Kidney tubule cell (primary cell): Measurements from ENCODE around the gene FGFR2.
A peak's percentile ranks its signal among the peaks of the same experiment; 100 is the strongest.

Source experiments
- DNase-seq: peaks from one replicate; pipeline ENCODE4 v3.0.0-alpha.2; 2018; ENCODE audit warnings: low spot score

The FGFR2 gene

GRCh38 chr10:121598263-121599249 lies at the start of gene FGFR2:
FGFR2 (minus strand) TSS chr10:121598444; CDS start chr10:121593817, 4,627 bp downstream.
- peak; percentile 81 for DNase-seq

GRCh38 chr10:121647401-121647800 lies 49.2 kb upstream of the FGFR2 start:
- no peak for DNase-seq

GRCh38 chr10:121645696-121646095 lies 47.5 kb upstream of the FGFR2 start:
- no peak for DNase-seq

- DNase-seq = no peak
Measured at GRCh38 chr10:121644501-121644900, 46.3 kb upstream of the FGFR2 start.

- DNase-seq = no peak
Measured at GRCh38 chr10:121640266-121640665, 42.0 kb upstream of the FGFR2 start.

- no peak for DNase-seq
Measured at GRCh38 chr10:121639416-121639815, 41.2 kb upstream of the FGFR2 start.

- DNase-seq = no peak
Measured at GRCh38 chr10:121637437-121637836, 39.2 kb upstream of the FGFR2 start.

GRCh38 chr10:121633056-121633455 lies 34.8 kb upstream of the FGFR2 start:
- no peak for DNase-seq

- no peak for DNase-seq
Measured at GRCh38 chr10:121631365-121632029, 33.3 kb upstream of the FGFR2 start.

GRCh38 chr10:121628859-121629258 lies 30.6 kb upstream of the FGFR2 start:
- DNase-seq = no peak

GRCh38 chr10:121627876-121628581 lies 29.8 kb upstream of the FGFR2 start:
- no peak for DNase-seq

- no peak for DNase-seq
Measured at GRCh38 chr10:121624836-121625486, 26.7 kb upstream of the FGFR2 start.

GRCh38 chr10:121618906-121619305 lies 20.7 kb upstream of the FGFR2 start:
- DNase-seq = no peak

GRCh38 chr10:121617176-121617575 lies 18.9 kb upstream of the FGFR2 start:
- DNase-seq = no peak

- DNase-seq = no peak
Measured at GRCh38 chr10:121616291-121616690, 18.0 kb upstream of the FGFR2 start.

- DNase-seq = no peak
Measured at GRCh38 chr10:121615836-121616235, 17.6 kb upstream of the FGFR2 start.

GRCh38 chr10:121615435-121615793 lies 17.2 kb upstream of the FGFR2 start:
- DNase-seq = no peak

- DNase-seq = no peak
Measured at GRCh38 chr10:121614613-121615434, 16.6 kb upstream of the FGFR2 start.

GRCh38 chr10:121613456-121613855 lies 15.2 kb upstream of the FGFR2 start:
- no peak for DNase-seq

- DNase-seq = no peak
Measured at GRCh38 chr10:121611393-121612159, 13.3 kb upstream of the FGFR2 start.
